Activated CD4-positive, alpha-beta T cell treated with anti-CD3 and anti-CD28 coated beads for 48 hours (primary cell): Measurements from ENCODE around the gene CDADC1.
A peak's percentile ranks its signal among the peaks of the same experiment; 100 is the strongest.

Source experiments
- DNase-seq: peaks from one replicate; pipeline ENCODE4 v3.0.0-alpha.2; 2020

The CDADC1 gene

DNA sequence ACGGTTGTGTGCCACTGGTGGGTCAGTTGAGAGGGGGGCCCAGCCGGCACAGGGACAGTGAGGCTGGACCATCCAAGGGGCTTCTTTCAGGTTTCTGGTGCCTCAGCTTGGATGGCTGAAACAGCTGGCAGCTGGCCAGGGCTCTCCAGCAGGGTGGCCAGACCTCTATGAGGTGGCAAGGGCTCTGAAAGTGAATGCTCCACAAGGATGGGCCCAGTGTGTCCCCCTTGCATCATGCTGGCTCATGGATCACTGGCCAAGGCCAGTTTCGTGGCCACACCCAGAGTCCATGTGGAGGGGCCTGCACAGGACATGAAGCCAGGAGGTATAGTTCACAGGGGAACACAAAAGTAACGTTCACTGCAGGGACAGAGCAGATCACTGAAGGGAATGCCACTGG is 49.6 kb downstream of the CDADC1 start:
- DNase-seq: no peak

GRCh38 chr13:49298416-49298815 is 50.7 kb downstream of the CDADC1 start:
- DNase-seq: no peak

DNA sequence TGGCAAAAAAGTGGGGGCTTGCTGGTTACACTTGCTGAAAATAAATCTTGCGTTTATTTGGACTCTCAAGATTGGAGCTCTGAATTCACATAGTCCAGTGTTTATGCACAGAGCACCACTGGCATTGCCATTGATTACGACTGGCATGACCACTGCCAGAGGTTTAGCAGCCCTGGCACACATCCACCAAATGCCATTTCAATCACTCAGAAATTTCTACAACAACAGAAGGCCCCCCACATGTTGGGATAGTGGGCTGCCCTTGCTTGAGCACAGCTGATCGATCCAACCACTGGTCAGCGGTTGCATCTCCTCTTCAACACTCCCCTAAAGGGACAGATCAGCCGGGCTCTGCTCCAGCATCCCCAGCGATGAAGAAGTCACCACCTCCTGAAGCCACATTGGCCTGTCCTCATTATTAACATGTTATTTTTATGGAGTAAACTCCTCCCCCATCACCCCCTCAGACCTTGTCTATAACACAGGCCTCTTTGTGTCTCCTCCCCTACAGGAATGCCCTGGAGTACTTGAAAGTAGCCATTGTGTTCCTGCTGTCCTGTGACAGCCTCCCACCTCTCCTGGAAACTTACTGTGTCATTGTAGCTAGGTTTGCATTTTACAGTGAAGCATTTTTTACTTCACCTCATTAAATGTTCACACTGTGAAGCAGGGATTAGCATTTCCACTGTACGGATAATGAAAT is 51.3 kb downstream of the CDADC1 start:
- DNase-seq: no peak

- no peak for DNase-seq
These were observed 52.6 kb downstream of the CDADC1 start for GRCh38 chr13:49300276-49300675.

- DNase-seq: peak; percentile 71
These were observed 53.2 kb downstream of the CDADC1 start for GRCh38 chr13:49300739-49301589.

- no peak for DNase-seq
These were observed 54.5 kb downstream of the CDADC1 start for GRCh38 chr13:49302222-49302621.

GRCh38 chr13:49302817-49303216 is 55.1 kb downstream of the CDADC1 start:
- DNase-seq: no peak

DNA sequence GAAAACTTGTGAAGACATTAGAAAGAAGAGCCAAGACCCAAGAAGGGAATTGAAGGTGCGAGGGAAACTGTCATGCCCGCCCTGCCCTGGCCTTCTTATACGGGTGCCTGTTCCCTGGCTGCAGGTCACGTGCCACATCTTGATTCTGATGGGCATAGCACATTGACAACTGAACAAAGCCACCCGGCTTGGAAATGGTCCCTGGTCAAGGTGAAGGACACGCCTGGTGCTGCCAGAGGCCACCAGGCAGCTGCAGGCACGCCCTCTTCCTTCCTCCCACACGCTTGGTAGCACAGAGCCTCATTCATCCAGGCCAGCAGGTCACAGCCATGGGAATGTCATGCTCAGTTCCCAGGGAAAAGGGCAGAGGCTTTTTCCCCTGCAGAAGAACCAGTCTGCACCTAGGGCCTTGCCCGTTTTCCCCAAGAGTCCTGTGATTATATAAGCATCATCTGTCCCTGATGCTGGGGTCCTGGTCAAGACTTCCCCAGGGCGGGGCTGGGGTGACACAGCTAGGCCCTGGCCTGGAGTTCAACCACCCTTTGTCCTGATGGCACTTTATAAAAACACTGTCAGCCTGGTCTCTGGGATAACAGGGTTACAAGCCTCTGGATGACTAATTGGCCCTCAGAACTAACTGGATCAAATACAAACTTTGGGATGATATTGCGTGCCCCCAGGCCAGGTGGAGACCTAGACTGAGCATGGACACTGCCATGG is 56.0 kb downstream of the CDADC1 start:
- DNase-seq: no peak

DNA sequence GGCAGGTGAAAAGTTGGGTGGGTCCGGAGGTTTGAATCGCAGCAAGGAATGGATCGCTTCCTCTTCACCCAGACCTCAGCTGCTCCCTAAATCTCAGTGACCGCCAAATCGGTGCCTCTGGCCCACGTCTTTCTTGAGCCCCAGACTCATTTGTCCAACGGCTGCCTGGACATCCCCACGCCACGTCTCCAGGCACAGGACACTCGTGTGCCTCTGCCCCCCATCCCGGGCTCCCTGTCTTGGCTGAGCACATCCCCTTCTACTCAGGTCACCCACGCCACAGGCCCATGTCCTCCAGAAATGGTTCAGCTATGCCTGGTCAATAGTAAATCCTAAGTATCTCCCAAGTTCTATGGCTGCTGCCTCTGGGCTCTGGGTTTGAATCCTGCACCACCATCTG is 56.6 kb downstream of the CDADC1 start:
- DNase-seq: no peak

GRCh38 chr13:49304763-49305700 is 57.3 kb downstream of the CDADC1 start:
- no peak for DNase-seq

- DNase-seq: no peak
These were observed 58.2 kb downstream of the CDADC1 start for GRCh38 chr13:49305792-49306425.

- DNase-seq: no peak
These were observed 59.6 kb downstream of the CDADC1 start for GRCh38 chr13:49307365-49307764.

DNA sequence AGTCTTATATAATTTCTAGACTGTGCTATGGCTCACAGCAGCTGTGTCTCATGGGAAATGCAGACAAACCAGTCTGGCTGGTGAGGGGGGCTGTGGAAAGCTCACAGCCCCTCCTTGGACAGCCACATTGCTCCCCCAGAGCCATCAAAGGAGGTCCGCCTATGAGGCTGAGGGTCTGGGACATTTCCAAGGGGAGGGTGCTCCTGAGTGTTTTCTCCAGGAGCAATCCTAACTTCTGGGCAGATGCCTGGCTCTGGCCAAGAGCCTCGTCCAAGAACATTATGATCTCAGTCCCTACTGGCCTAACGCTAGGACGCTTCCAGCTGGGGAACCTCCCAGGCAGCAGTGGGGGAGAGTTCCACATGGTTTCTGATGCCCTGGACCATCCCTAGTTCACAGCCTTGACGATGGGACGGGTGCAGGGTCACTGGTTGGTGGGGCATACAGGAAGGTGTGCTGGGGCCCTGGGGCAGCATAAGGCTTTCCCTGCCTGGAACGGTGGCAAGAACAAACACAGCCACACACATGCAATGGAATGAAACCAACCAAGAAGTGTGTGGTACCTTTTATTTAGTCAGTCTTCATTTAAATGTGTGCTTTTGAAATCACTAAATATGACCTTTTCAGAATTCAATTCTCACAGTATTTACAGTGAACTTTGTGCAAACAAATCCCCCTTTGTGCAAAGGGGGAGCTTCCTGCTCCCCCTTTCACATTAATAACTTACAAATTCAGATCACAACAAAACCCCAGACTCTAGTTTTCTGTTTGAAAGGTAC is 60.6 kb downstream of the CDADC1 start:
- DNase-seq: no peak

DNA sequence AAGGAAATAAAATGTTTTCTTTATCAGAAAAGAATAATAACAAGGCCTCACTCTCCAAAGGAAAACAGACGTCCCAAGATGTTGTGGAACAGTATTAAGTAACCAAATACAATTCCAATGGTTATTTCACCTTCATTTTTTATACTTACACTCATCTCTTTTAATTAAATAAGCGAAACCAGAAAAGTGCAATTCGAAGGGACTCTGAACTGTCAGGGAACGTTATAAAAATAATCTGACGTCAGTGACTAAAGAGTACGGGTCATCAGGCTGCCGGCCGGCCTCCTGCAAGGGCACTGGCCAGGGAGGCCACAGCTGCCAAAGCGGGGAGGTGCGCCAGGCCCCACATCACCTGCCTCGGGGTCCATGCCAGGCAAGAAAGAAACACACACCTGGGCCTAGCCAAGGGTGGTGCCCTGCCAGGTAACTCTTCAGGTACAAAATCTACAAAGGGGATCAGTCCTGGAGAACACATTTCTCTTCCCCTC is 61.2 kb downstream of the CDADC1 start:
- DNase-seq: no peak

DNA sequence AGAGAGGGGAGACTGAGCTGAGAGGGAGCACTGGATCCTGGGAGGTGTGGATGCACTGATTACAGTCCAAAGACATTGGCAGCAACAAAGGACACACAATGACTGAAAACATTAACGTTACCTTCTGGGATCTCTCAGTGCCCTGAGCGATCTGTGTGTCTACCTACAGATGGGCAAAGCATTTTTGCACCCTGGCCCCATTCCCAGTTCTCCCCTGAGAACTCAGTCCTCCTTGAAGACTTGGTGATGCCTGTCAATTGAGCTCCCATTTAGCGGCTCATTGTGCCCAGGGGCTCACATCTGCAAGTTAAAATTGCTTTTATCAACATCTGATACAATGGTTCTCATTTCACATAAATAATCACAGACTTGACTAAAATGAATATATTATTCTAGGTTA is 62.5 kb downstream of the CDADC1 start:
- DNase-seq: no peak

- DNase-seq: no peak
These were observed 64.1 kb downstream of the CDADC1 start for GRCh38 chr13:49311816-49312215.

GRCh38 chr13:49314344-49314882 is 66.7 kb downstream of the CDADC1 start:
- no peak for DNase-seq

DNA sequence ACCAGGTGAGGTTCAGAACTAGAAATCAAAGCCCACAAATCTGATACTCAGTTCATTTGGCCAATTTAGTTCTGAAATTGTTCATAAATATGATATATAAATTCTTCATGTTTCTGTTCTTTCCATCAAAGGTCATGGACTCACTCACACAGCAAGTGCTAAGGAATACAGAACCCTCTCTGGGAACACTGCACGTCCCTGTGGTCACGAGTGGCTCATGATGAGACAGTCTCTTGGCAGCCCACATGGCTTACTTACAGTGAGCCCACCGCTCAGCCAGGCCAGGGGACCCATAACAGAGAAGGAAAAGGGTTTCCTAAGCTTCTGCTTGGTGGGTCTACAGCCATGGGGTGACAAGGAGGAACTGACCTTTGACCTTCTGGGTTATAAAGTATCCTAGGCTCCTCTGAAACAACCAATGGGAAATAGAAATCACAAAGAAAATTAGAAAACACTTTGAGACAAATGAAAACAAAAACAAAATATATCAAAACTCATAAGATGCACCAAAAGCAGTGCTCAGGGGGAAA is 67.4 kb downstream of the CDADC1 start:
- DNase-seq: no peak

GRCh38 chr13:49315756-49316482 is 68.2 kb downstream of the CDADC1 start:
- DNase-seq: no peak

- no peak for DNase-seq
These were observed 71.8 kb downstream of the CDADC1 start for GRCh38 chr13:49319551-49319950.
